ENCODE measurements around the gene RAMAC. TPM values are rescaled to one million over a fixed set of nuclear protein-coding genes. Genes with fewer than 3 reads are reported as not detected.

The RAMAC gene
- total RNA-seq, 2 donors from 2014 or later: 14.0 to 16.0 TPM

Other genes starting within 250 kb of the RAMAC start
- not detected for gene FSD2, start 180.1 kb upstream of the RAMAC start, total RNA-seq
- 1 to 10 TPM; 5.9 to 8.2 TPM for gene WHAMM, start 176.6 kb upstream of the RAMAC start, total RNA-seq
- gene HOMER2, start 33.5 kb upstream of the RAMAC start, total RNA-seq: 10 to 100 TPM in 1 of 2 donors, 1 to 10 TPM in 1; 9.6 to 10.9 TPM
- 10 to 100 TPM; 31.5 to 40.8 TPM for gene C15orf40, start 25.4 kb downstream of the RAMAC start, total RNA-seq
- gene BTBD1, start 81.0 kb downstream of the RAMAC start, total RNA-seq: 10 to 100 TPM; 65.0 to 65.7 TPM
- 10 to 100 TPM; 25.1 to 31.8 TPM for gene TM6SF1, start 121.4 kb downstream of the RAMAC start, total RNA-seq
- gene HDGFL3, start 221.6 kb downstream of the RAMAC start, total RNA-seq: 10 to 100 TPM; 22.8 to 58.2 TPM